ENCODE data around the gene CERS2. TPM values are rescaled to one million over a fixed set of nuclear protein-coding genes. Genes with fewer than 3 reads are reported as not detected.

The CERS2 gene
- total RNA-seq, 3 donors from 2014 or later (not counting 1 experiment from before 2014, with no cell fraction given): 122 to 129 (median 127) TPM

GRCh38 chr1:150981805-150982712, 7.4 kb upstream of the CERS2 start, which contains the start of gene ANXA9:
TSS of gene ANXA9 (plus strand) at chr1:150982292. CDS start at chr1:150983106, 814 bp downstream.
- intact Hi-C loops (cut with micrococcal nuclease): no loop called here
- TF ChIP-seq, protein P1, sequence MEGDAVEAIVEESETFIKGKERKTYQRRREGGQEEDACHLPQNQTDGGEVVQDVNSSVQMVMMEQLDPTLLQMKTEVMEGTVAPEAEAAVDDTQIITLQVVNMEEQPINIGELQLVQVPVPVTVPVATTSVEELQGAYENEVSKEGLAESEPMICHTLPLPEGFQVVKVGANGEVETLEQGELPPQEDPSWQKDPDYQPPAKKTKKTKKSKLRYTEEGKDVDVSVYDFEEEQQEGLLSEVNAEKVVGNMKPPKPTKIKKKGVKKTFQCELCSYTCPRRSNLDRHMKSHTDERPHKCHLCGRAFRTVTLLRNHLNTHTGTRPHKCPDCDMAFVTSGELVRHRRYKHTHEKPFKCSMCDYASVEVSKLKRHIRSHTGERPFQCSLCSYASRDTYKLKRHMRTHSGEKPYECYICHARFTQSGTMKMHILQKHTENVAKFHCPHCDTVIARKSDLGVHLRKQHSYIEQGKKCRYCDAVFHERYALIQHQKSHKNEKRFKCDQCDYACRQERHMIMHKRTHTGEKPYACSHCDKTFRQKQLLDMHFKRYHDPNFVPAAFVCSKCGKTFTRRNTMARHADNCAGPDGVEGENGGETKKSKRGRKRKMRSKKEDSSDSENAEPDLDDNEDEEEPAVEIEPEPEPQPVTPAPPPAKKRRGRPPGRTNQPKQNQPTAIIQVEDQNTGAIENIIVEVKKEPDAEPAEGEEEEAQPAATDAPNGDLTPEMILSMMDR (IDR thresholded peaks at IDR 0.05): no peak
- Mint-ChIP-seq H3K4me1 (peaks cover 7% of the 10 kb centered on the region in 2 donors), H3K27ac (no peak within 1 kb of the TSS), H3K9me3 (no peaks in the 10 kb centered on the region), H3K36me3 (no peaks in the 10 kb centered on the region), H3K27me3 (ENCODE audit: low read depth in 2 of 2) (no peaks in the 10 kb centered on the region), H3K4me3 (no peak within 1 kb of the TSS)
- 76% methylated on average over 9 of the region's 12 CpGs for WGBS (ENCODE audit: insufficient coverage)
- no peak within 1 kb of the TSS for H3K4me3 ChIP-seq (ENCODE audit: low read length)
- DNase-seq (no peak), ATAC-seq (no peak)
- no peaks in the 10 kb centered on the region for H3K27me3 ChIP-seq (ENCODE audit: control insufficient read depth, insufficient read depth, low read length)
- no peak within 1 kb of the TSS for H3K27ac ChIP-seq (ENCODE audit: low read length)
- H3K9me3 ChIP-seq (ENCODE audit: control insufficient read depth, insufficient read depth, low read length): no peaks in the 10 kb centered on the region
- peaks cover 25% of the 10 kb centered on the region for H3K4me1 ChIP-seq (ENCODE audit: control insufficient read depth, insufficient read depth, low read length)
- no peaks in the 10 kb centered on the region for H3K36me3 ChIP-seq (ENCODE audit: control insufficient read depth, insufficient read depth, low read length)

- H3K4me3 ChIP-seq (ENCODE audit: low read length): no peak overlapping the region
- TF ChIP-seq, protein P1 (IDR thresholded peaks at IDR 0.05): no peak
- Mint-ChIP-seq H3K27me3 (ENCODE audit: low read depth in 2 of 2) (no peaks in the 10 kb centered on the region), H3K36me3 (no peaks in the 10 kb centered on the region), H3K4me3 (no peak overlapping the region), H3K9me3 (no peaks in the 10 kb centered on the region), H3K4me1 (peaks cover 15% of the 10 kb centered on the region in 2 donors), H3K27ac (no peak overlapping the region)
- H3K9me3 ChIP-seq (ENCODE audit: control insufficient read depth, insufficient read depth, low read length): no peaks in the 10 kb centered on the region
- WGBS (ENCODE audit: insufficient coverage): 87% methylated on average over 6 of the region's 6 CpGs
- H3K4me1 ChIP-seq (ENCODE audit: control insufficient read depth, insufficient read depth, low read length): peaks cover 32% of the 10 kb centered on the region
- no peaks in the 10 kb centered on the region for H3K36me3 ChIP-seq (ENCODE audit: control insufficient read depth, insufficient read depth, low read length)
- intact Hi-C loops (cut with micrococcal nuclease): no loop called here
- no peak overlapping the region for H3K27ac ChIP-seq (ENCODE audit: low read length)
- no peak for DNase-seq
- no peaks in the 10 kb centered on the region for H3K27me3 ChIP-seq (ENCODE audit: control insufficient read depth, insufficient read depth, low read length)
- ATAC-seq: no peak
These were observed 6.7 kb upstream of the CERS2 start for GRCh38 chr1:150981177-150981804.

GRCh38 chr1:150979092-150980056, 4.7 kb upstream of the CERS2 start:
- Mint-ChIP-seq H3K36me3 (no peaks in the 10 kb centered on the region), H3K4me3 (peak overlapping the region; percentile 59), H3K27me3 (ENCODE audit: low read depth in 2 of 2) (no peaks in the 10 kb centered on the region), H3K4me1 (peaks cover 18% of the 10 kb centered on the region in 2 donors), H3K9me3 (no peaks in the 10 kb centered on the region), H3K27ac (peak overlapping the region in 1 of 2 donors; percentile 52)
- peak; percentile 80 to 93 for DNase-seq
- Histone ChIP-seq H3K36me3 (ENCODE audit: control insufficient read depth, insufficient read depth, low read length) (no peaks in the 10 kb centered on the region), H3K9me3 (ENCODE audit: control insufficient read depth, insufficient read depth, low read length) (no peaks in the 10 kb centered on the region), H3K4me3 (ENCODE audit: low read length) (peak overlapping the region; percentile 6), H3K27me3 (ENCODE audit: control insufficient read depth, insufficient read depth, low read length) (no peaks in the 10 kb centered on the region), H3K27ac (ENCODE audit: low read length) (no peak overlapping the region), H3K4me1 (ENCODE audit: control insufficient read depth, insufficient read depth, low read length) (peaks cover 41% of the 10 kb centered on the region)
- TF ChIP-seq, protein P1 (IDR thresholded peaks at IDR 0.05): peak; percentile 100
- 14% methylated on average over 19 of the region's 23 CpGs for WGBS (ENCODE audit: insufficient coverage)
- intact Hi-C loops (cut with micrococcal nuclease): loop anchor here (2.0 to 5.0 kb wide), 2 partner anchors 17 to 178 kb away; partner anchors contain the start of gene TNFAIP8L2
- ATAC-seq: peak; percentile 64 to 84 (median 67)

All from natural killer cell (primary cell).